CD4-positive, alpha-beta T cell treated with Interleukin-12 subunit alpha and Interleukin-12 subunit beta, for 1 hour (primary cell): Measurements from ENCODE around the gene MS4A8.

ENCODE experiments used
- DNase-seq: peaks from one replicate; pipeline ENCODE4 v3.0.0-alpha.2; 2020

Gene MS4A8

GRCh38 chr11:60764879-60765278 is 65.5 kb downstream of the MS4A8 start:
- DNase-seq, result no peak

GRCh38 chr11:60765355-60765754 is 65.9 kb downstream of the MS4A8 start:
- DNase-seq, result no peak
